Measurements from ENCODE around the gene SPRY4.
"Not testable (repeated sequence)": the region's sequence is repeated elsewhere in the genome, so short reads cannot be mapped to it uniquely, and the experiment has no call there.

The SPRY4 gene

DNA sequence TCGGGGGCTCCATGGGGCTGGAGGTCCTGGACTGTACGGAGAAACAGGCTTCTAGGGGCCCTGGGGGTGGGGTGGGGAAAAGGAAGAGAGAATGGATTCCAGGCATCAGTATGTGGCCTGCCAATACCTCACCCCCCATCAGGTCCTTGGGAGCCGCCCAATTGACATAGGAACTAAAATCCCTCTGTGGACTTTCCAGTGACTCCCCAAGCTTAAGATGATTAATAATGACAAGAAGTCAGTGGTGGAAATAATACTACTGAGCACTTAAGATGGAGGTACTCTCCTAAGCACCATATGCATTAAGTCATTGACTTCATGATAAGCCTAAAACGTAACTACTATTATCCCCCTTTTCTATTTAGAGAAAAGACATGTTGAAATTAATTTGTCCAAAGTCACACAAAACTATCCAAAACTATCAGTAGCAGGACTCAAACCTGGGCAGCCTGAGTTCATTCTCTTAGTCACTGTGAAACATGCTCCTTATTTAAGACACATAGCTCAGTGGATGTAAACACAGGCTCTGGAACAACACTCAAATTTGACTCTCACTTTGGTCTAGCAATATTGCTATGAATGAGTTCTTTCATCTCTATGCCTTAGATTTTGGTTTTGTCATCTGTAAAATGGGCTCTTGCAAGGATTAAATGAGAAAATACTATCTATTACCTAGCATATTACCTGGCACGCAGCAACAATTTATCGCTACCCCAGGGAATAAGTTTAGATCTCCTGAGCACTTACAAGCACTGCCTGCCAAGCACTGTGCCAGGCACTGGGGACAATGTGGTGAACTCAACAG is 9.5 kb downstream of the SPRY4 start:
- no peak for DNase-seq

GRCh38 chr5:142314606-142315005 is 10.2 kb downstream of the SPRY4 start:
- DNase-seq, result no peak

DNA sequence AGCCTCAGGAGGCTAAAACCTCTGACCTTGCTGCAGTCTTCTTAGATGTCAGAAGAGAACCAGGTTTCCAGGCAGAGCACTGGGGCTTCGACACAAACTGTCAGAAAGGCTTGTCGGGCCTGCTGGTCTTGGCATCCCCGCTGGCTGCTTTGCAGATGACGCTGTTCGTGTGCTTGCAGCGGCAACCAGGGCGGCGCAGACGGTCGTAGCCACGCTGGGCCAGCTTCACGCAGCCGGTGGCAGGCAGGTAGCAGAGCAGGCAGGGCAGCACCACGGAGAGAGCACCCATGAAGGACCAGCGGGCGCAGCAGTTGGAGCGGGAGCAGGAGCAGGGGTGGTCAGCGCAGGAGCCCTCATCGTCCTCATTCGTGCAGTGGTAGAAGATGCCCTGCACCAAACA is 10.7 kb downstream of the SPRY4 start:
- DNase-seq, result no peak

GRCh38 chr5:142313682-142314081 is 11.1 kb downstream of the SPRY4 start:
- no peak for DNase-seq

GRCh38 chr5:142313275-142313674 is 11.5 kb downstream of the SPRY4 start:
- DNase-seq, result no peak

DNA sequence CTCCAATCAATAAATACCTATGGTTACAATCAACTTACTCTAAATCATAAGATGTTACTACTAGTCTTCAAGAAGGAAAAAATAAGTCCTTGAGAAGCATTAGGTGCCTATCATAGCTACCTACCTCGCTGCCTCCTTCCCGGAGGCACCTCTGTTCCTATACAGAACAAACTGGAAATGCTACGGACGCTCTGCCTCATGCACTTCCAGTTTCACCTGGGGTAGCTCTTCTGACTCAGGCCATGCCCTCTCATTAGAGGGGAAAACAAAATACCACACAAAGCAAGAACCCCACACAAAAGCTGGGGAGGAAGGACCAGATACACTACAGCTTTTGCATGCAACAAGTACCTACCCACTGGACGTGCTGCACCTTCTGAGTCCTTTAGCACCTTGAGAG is 12.4 kb downstream of the SPRY4 start:
- DNase-seq, result no peak

GRCh38 chr5:142311725-142312124 is 13.1 kb downstream of the SPRY4 start:
- DNase-seq, result no peak

DNA sequence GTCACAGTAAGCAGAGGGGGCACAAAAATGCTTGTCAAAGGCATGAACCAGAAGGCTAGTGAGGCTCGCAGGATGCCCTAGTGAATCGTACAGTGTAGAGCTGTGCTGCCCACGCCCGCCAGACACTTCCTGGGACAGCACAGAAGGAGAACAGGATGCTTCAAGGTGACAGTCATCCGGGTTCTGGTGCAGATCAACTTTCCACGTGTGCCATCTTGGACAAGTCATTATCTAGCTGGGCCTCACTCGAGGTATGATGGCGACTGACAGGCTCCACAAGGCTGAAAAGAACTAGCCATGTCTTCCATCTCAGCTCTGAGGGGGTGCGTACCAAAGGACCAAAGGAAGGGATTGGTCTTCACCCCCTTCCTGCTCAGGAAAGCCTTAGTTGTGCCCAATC is 14.0 kb downstream of the SPRY4 start:
- no peak for DNase-seq

DNA sequence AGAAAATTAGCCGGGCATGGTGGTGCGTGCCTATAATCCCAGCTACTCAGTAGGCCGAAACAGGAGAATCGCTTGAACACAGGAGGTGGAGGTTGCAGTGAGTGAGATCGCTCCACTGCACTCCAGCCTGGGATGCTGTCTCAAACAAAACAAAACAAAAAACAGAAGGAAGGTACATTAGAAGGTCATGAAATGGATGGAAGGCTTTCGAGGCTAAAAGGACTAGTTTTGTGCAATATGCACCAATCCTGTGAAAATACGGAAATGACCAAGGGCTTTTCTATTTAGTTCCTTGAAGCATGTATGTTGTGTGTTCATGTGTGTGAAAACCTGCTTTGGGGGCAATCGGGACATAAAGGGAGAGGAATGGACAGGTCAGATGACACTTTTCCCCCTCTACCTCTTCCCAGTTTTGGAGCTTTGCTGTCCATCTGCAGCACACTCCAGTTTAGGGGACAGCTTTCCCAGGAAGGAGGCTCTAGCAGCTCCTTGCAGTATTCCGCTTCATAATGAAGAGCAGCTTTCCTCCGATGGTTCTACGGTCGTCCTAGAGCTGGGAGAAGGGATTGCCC is 15.0 kb downstream of the SPRY4 start:
- DNase-seq, result no peak

GRCh38 chr5:142308358-142308757 is 16.5 kb downstream of the SPRY4 start:
- no peak for DNase-seq

DNA sequence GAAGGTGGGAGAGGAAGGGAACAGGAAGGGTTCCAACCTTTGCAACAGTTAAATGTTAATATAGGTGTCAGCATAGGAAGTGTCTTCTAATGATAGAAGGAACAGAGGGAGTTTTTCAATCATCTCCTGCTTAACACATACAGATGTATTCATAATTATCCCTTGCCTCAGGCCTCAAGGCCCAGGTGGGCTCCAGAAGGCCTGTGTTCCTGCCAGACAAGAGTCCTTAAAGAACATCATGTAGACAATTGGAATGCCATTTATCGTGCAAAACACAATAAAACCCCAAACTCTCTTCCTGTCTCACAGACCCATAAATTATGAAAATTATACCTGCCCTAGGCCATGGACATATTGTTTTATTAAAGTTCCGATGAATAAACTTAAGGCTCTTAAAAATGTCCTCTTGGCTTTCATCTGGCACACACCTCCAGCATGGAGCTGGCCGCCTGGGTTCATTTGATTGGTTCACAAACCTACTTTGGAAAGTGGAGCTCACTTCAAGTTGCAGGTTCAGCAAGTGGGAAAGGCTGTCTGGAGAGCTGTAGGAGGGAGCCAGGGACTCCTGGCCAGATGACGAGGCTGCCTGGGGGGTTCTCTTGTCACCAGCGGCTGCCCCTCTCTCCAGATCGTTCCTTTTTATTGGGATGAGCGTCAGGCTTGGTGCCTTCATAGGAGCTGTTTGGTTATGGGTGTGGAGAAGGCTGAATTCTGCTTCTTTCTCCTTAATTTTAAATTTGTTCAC is 17.5 kb downstream of the SPRY4 start:
- DNase-seq, result no peak

DNA sequence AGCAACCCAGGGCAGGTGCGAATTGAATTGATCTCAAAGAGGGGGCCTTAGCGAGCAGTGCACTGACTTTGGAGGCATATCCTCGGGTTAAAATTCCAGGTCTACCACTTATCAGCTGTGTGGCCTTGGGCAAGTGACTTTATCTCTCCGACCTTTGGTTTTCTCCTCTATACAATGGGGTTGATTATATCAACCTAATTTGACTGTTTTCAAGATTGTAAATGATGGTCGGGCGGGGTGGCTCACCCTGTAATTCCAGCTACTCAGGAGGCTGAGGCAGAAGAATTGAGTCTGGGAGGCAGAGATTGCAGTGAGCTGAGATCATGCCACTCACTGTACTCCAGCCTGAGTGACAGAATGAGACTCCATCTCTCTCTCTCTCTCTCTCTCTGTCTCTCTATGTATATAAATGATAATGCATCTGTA is 18.7 kb downstream of the SPRY4 start:
- DNase-seq, result no peak

DNA sequence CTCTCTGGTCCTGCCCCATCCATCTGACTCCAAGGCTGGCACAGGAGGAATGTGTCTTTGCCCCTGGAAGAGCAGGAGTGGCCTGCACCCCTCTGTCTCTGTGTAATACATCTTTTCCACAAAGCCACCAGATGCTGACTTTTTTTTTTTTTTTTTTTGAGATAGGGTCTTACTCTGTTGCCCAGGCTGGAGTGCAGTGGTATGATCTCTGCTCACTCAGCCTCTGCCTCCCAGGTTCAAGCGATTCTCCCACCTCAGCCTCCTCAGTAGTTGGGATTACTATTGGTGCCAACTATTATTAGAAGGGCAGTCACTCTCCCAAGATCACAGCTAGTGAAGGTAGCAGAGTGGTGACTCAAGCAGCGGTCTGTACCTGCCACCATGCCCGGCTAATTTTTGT is 19.6 kb downstream of the SPRY4 start:
- DNase-seq, result no peak

DNA sequence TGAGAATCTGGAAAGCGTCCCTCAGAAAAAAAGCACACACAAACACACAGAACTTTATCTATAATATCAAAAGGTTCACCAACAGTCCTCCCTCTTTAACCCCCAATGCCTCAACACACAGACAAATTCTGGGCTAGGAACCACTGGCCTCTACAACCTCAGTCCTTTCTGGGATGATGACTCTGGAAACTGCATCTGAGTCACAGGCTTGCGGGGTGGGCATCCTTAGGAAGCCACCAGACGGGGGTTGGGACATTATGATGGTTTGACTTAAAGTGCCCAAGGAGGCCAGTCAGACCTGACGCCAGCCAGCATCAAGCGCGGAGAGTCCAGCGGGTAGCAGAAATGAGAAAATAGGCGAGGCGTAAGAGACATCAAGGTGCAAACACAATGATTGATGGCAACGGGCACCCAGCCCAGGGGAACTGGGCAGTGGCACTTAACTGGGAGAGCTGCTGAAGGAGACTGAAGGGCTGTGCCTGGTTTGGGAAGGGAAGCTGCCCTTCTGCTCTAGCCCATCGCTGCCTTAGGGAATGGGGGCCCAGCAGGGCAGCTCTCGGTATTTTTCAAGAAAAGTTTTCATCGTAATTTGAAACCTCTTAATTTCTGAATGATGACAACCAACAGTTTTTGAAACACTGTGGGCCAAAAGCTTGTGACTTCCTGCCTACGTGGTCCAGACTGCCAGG is 20.7 kb downstream of the SPRY4 start:
- DNase-seq, result no peak

GRCh38 chr5:142303565-142303964 is 21.3 kb downstream of the SPRY4 start:
- DNase-seq, result no peak

- no peak for DNase-seq
These were observed 23.3 kb downstream of the SPRY4 start for GRCh38 chr5:142301540-142301939.

- DNase-seq, result no peak
These were observed 24.1 kb downstream of the SPRY4 start for GRCh38 chr5:142300677-142301076.

GRCh38 chr5:142298789-142299188 is 26.0 kb downstream of the SPRY4 start:
- DNase-seq, result no peak

- not testable (repeated sequence) for DNase-seq
These were observed 27.0 kb downstream of the SPRY4 start for GRCh38 chr5:142297786-142298185.

GRCh38 chr5:142296914-142297417 is 27.9 kb downstream of the SPRY4 start:
- no peak for DNase-seq

DNA sequence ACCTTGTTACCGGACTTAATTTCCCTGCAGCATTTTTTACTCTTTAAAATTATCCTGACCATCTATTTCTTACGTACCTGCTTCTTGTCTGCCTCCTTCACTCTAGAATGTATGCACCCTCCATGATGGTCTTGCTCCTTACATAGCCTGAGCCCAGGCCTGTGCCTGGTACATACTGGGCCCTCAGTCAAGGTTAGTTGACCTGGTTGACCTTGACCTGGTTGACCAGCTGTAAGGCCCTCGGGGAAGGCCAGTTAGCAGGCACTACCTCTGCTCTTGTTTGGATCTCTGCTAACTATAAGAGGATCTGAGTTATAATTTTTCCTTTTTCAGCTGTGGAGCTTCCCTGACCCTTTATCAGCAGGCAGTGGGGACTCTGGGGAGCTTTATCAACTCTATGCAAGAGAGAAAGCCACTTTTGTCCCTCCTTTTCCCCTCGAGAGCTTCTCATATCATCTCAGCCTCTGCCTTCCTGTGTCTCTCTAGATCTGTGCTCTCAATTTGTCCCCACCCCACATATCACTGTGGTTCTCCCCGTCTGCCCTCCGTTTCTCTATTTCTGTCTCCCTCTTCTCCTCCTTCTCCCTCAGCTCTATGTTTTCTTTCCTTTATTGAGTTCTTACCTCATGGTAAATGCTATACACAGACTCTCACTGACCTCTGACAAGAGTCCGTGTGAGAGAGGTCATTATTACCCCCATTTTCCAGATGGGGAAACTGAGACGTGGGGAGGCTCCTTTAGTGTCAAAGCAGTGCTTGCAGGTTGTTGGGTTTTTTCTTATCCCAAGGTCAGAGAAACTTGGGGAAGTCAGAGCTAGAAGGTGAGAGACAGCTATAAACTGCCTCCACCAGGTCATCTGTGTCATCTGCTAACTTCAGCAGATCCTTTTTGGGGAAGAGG is 28.6 kb downstream of the SPRY4 start:
- DNase-seq, result no peak
